Urothelium cell line (cell line): ENCODE data around the gene GRK5.

ENCODE experiments used
- DNase-seq: peaks from one replicate; pipeline ENCODE4 v3.0.0; 2011; ENCODE audit warnings: low spot score, mixed read lengths
- FAIRE-seq: peaks from 2 replicates; lab custom pipeline; 2011; peaks lifted over from hg19 to GRCh38; lab: Jason Lieb, UNC

The GRK5 gene

GRCh38 chr10:119494236-119495020 is 287.1 kb downstream of the GRK5 start:
- FAIRE-seq: no peak

GRCh38 chr10:119495021-119495505 is 287.7 kb downstream of the GRK5 start:
- no peak for DNase-seq
- no peak for FAIRE-seq

More at GRCh38 chr10:119494236-119495020, 287.1 kb downstream of the GRK5 start:
- DNase-seq: no peak

DNA sequence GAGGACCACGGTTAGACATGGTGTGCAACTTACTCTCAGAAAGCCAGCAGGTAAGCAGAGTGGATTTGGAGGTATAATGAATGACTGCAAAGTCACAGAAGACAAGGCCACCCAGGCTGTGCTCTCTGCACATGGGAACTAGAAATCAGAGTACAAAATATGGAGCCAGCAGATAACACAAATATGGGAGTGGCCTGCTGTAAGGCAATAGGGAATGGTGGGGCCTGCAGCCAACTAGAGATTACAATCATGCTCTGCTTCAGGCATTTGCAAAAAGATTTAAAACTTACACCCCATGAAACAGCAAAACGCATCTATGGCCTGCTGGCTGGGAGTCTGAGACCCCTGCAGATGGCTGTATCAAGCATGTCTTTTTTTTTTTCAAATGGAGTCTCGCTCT is 288.2 kb downstream of the GRK5 start:
- DNase-seq (no peak), FAIRE-seq (no peak)

DNA sequence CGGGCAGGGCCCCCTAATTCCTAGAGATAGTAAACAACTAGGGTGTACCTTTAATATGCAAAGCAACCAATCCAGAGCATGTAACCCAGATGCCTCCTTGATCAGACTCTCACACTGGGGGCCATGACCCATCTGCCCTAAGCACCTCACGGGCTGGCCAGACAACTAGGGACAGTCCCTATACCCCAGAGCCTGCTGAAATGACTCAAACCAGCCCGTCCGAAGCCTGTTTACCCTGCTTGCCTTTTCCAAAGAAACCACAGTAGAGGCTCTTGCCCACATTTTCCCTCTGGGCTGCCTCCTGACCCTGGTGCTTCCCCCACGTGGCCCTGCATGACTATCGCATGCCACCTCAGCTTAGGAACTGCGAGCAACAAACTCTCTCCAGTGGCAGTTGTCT is 288.9 kb downstream of the GRK5 start:
- FAIRE-seq: no peak
- DNase-seq: no peak

DNA sequence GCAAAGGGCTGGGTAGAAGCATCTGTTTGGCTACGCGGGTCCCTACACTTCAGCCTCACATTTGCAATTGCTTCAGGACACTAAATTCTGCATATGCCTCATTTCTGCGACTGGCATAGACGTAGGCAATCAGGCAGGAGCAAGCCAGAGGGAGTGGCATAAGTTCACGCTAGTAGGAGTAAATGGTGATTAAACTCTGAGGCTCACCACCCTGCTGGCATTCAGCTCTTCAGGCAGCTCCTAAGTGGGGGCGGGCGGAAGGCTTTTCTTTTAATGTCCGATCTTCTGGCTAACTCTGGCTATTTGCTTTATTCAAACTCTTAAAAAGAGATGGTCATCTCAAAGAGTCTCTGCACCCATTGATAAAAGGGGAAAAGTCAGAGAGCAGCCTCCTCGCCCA is 289.9 kb downstream of the GRK5 start:
- no peak for FAIRE-seq
- no peak for DNase-seq

GRCh38 chr10:119498889-119499676 is 291.7 kb downstream of the GRK5 start:
- FAIRE-seq: no peak
- DNase-seq: no peak

DNA sequence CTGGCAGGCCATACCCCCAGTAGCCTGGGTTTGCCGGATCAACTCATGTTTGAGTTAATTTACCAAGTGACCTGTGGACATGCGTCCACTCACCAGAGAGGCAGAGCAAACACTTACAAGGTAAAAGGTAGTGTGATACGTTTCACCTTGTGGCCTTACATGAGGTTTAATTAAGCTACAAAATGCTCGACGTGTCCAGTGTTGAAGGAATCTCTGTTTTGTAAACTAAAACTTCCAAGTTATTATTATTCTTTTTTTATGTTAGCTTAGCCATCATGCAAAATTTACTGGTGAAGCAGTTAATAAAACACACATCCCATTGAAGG is 292.3 kb downstream of the GRK5 start:
- DNase-seq (no peak), FAIRE-seq (no peak)

- no peak for DNase-seq
- FAIRE-seq: no peak
Observed at GRCh38 chr10:119500123-119500795, 292.9 kb downstream of the GRK5 start.

GRCh38 chr10:119500821-119501220 is 293.4 kb downstream of the GRK5 start:
- DNase-seq (no peak), FAIRE-seq (no peak)

- FAIRE-seq: no peak
- no peak for DNase-seq
Observed at GRCh38 chr10:119501690-119502089, 294.3 kb downstream of the GRK5 start.

DNA sequence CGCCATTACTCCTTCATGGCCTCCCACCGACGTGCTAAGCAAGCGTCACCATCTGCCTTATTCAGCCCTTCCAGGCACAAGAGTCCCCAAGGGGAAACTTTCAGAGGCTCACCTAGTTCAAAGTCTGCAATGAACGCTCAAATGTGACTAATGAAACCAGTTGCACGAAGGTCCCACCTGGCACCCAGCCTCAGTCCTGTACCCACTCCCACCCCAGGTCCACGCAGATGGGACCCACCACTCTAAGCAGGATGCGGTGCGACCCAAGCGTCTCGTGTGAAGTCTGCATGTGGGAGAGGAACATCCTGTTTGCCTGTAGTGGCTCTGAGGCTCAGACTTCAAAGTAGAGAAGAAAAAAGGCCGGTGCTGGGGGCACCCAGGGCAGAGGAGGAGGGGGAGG is 294.8 kb downstream of the GRK5 start:
- FAIRE-seq (no peak), DNase-seq (no peak)

DNA sequence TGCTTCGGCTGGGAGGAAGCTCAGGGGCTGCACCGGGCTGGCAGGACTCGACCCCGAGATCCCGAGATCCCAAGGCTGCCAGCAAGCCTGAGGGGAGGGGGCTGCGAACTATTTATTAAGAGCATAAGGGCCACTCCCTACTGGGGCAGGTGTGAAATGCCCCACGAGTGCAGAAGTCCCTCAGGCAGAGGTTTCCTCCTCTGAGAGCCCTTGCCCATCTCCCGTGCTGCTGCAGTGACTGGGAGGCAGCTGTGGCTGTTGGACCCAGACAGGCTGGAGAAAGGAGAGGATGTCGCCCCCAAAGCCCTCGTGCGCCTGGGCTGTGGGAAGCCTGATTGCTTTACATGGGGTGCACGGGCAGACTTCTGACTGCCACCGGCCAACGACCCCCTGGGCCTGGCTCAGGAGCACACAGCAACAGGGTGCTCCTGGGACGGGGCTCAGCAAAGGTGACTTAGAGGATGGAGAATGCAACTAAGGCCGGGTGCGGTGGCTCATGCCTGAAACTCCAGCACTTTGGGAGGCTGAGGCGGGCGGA is 295.3 kb downstream of the GRK5 start:
- DNase-seq: no peak
- no peak for FAIRE-seq

DNA sequence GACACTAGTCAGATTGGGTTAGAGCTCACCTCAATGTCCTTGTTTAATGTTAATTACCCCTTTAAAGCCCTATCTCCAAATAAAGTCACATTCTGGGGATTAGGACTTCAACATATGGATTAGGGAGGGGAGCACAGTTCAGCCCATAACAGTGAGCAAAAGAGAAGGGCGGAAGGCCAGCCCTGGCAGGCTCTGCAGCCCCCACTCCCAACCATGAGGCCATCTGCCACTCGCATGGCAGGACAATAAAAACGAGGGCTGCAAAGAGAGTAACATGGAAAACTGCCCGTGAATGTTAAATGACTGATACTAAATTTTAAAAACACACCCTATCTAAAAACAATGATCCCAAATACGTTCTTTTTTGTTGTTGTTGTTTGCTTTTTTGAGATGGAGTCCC is 296.4 kb downstream of the GRK5 start:
- DNase-seq: no peak
- FAIRE-seq: no peak

GRCh38 chr10:119504651-119505050 is 297.3 kb downstream of the GRK5 start:
- FAIRE-seq: no peak

GRCh38 chr10:119505131-119505551 is 297.8 kb downstream of the GRK5 start:
- DNase-seq (no peak), FAIRE-seq (no peak)

More at GRCh38 chr10:119504651-119505050, 297.3 kb downstream of the GRK5 start:
- DNase-seq: no peak
